Activated B cell treated with CpG ODN at 0.5 μM for 24 hours (primary cell): Measurements from ENCODE around the gene SPAG16. TPM values are rescaled to one million over a fixed set of nuclear protein-coding genes. Genes with fewer than 3 reads are reported as not detected.

ENCODE experiments used
- ATAC-seq: fragments of 200-7000 bp; cut with Tn5 transposase; one replicate; pipeline ENCODE4 v1.10.0; 2021; ENCODE audit warnings: low read depth, mild to moderate bottlenecking, moderate library complexity
- CTCF ChIA-PET: fragments of 350-600 bp; sonication (Branson Sonifier 250); formaldehyde crosslinking; loops from one replicate; lab custom pipeline; 2021; ENCODE audit warnings: antibody characterized with exemption; lab: Charles Lee
- POLR2A ChIA-PET: fragments of 350-600 bp; sonication (Branson Sonifier 250); formaldehyde crosslinking; loops from one replicate; lab custom pipeline; 2021; ENCODE audit warnings: antibody characterized with exemption; lab: Charles Lee
- DNase-seq: peaks from one replicate; pipeline ENCODE4 v3.0.0; 2022
- H3K27ac Mint-ChIP-seq: one replicate; pipeline ENCODE4 v1.8.0; 2020; ENCODE audit warnings: mixed read lengths
- H3K27me3 Mint-ChIP-seq: one replicate; pipeline ENCODE4 v1.8.0; 2021; ENCODE audit warnings: mixed read lengths
- H3K36me3 Mint-ChIP-seq: one replicate; pipeline ENCODE4 v1.8.0; 2021; ENCODE audit warnings: low read depth, mixed read lengths
- H3K4me1 Mint-ChIP-seq: one replicate; pipeline ENCODE4 v1.8.0; 2021; ENCODE audit warnings: mixed read lengths
- H3K4me3 Mint-ChIP-seq: one replicate; pipeline ENCODE4 v1.8.0; 2020; ENCODE audit warnings: mild to moderate bottlenecking, mixed read lengths
- H3K9me3 Mint-ChIP-seq: one replicate; pipeline ENCODE4 v1.8.0; 2020; ENCODE audit warnings: mixed read lengths
- intact Hi-C: fragments of 100-400 bp; cut with micrococcal nuclease; formaldehyde crosslinking; loops from one replicate; pipeline ENCODE4 v1.15.1; 2024
- total RNA-seq: library from RNA; stranded (reverse); gene quantifications from 2 replicates; pipeline ENCODE4 v1.2.3, GENCODE V29; 2022
- TF ChIP-seq, protein P1 (sequence below): fragments of 200-600 bp; IDR thresholded peaks from one replicate; pipeline ENCODE4 v1.8.0; 2022; ENCODE audit warnings: antibody characterized with exemption, mild to moderate bottlenecking

The SPAG16 gene
- total RNA-seq, 1 donor from 2014 or later = 11.2 TPM

DNA sequence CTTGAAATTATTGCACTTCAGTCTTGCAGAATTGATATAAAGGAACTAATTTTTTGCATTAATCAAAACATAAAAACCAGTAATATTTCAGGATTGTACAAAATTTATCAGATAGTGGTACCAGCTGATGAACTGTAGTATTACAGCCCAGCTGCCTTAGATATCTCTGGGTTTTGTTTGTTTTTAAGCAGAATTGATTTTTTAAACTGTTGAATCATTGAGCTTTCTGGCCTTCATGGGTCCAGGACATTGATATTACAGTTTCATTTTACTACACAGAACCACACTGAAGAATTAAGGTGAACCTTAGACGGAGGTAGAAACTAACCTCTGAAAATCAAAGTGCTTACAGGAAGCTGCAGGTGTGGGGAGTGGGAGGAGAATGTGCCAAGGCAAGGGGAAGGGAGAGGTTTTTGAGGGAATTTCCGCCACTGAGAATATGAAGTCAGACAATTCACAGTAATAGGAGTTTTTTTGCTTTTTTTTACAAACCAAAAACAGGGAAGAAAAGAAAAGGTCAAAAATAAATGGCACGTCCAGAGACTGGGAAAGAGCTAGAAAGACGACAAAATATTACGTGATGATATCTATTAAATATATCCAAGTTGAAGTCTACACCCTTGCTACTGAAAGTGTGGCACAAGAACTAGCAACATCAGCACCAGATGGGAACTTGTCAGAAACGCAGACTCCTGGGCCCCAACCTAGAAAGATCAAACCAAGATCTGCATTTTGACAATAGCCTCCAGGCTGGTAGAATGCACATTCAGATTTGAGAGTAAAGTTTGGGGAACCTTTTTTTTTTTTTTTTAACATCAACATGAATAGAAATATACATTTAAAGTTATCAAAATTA is 40.8 kb upstream of the SPAG16 start:
- Mint-ChIP-seq H3K27me3 (peaks cover 3% of the 10 kb centered on the region), H3K4me3 (no peak overlapping the region), H3K27ac (peak overlapping the region; percentile 77), H3K9me3 (no peaks in the 10 kb centered on the region), H3K36me3 (peaks cover 2% of the 10 kb centered on the region), H3K4me1 (peaks cover 33% of the 10 kb centered on the region)
- POLR2A ChIA-PET = interaction anchor here (0.6 to 1.6 kb wide), 4 partner anchors 10 to 236 kb away, joined by 3 to 6 read pairs (median 4); no protein-coding TSS in a partner anchor
- TF ChIP-seq, protein P1, sequence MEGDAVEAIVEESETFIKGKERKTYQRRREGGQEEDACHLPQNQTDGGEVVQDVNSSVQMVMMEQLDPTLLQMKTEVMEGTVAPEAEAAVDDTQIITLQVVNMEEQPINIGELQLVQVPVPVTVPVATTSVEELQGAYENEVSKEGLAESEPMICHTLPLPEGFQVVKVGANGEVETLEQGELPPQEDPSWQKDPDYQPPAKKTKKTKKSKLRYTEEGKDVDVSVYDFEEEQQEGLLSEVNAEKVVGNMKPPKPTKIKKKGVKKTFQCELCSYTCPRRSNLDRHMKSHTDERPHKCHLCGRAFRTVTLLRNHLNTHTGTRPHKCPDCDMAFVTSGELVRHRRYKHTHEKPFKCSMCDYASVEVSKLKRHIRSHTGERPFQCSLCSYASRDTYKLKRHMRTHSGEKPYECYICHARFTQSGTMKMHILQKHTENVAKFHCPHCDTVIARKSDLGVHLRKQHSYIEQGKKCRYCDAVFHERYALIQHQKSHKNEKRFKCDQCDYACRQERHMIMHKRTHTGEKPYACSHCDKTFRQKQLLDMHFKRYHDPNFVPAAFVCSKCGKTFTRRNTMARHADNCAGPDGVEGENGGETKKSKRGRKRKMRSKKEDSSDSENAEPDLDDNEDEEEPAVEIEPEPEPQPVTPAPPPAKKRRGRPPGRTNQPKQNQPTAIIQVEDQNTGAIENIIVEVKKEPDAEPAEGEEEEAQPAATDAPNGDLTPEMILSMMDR = no peak
- CTCF ChIA-PET = interaction anchor here (0.8 to 1.2 kb wide), 4 partner anchors 10 to 692 kb away, joined by 3 to 4 read pairs (median 3); partner anchors contain the start of gene IKZF2
- no peak for DNase-seq
- intact Hi-C loops = no loop called here
- no peak for ATAC-seq

DNA sequence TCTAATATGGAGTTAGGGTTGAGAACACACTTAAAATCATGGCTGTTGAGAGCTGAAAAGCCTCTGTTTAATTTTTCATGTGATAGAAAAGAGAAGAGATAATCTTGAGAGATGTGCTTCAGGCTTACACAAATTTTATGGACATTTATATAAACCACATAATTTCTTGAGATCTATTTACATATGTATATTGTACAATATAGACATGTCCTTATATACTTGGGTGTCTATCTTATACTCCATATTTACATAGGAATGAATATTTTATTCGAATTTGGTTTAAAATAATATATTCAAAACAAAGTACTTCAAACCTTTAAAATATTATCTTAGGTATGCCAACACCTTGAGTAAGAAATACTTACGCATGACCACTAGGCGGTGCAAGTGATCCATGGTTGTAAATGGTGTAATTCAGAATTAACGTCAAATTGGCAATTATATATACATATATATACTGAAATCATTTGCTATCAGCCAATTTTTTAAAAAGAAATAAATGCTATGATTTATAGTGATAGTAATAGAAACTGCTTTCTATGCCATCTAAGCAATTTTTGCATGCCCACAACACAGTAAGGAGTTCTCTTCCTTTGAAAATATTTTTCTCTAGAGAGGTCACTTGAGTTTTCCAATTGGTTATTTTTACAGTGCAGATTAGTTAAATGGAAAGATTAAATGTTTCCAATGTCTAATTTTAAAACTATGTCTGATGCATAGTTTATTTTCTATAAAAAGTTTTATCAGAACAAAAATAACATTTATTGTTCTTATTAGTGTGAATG is 37.6 kb upstream of the SPAG16 start:
- H3K27ac Mint-ChIP-seq = no peak overlapping the region
- H3K36me3 Mint-ChIP-seq = no peaks in the 10 kb centered on the region
- DNase-seq (no peak), ATAC-seq (peak; percentile 67)
- intact Hi-C loops = loop anchor here (1.0 kb wide), 6 partner anchors 13 to 688 kb away; no protein-coding TSS in a partner anchor
- no peaks in the 10 kb centered on the region for H3K9me3 Mint-ChIP-seq
- ChIA-PET POLR2A (interaction anchor here (0.8 to 1.7 kb wide), 3 partner anchors 10 to 93 kb away, joined by 3 to 8 read pairs (median 6); no protein-coding TSS in a partner anchor), CTCF (interaction anchor here (1.2 to 1.7 kb wide), 5 partner anchors 13 to 99 kb away, joined by 3 to 8 read pairs (median 6); no protein-coding TSS in a partner anchor)
- TF ChIP-seq, protein P1 = peak; percentile 92
- no peaks in the 10 kb centered on the region for H3K27me3 Mint-ChIP-seq
- no peak overlapping the region for H3K4me3 Mint-ChIP-seq
- peaks cover 19% of the 10 kb centered on the region for H3K4me1 Mint-ChIP-seq

DNA sequence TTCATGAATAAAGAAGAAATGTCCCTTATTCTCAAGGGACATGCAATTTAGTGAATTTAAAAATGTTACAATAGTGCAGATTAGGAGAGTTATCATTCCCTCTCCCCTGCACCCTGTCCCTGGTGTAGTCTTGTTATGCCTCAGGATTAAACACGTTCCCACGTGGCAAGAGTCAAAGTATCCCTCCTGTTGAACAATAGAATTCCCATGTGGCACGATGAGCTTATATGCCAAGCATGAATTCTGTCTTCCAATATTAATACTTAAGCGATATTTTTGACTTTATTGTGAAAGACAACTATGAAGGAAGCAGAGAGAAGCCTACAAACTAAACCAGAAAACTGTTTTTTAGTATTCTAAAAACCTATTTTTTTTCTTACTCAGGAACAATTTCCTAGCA is 36.7 kb upstream of the SPAG16 start:
- CTCF ChIA-PET = interaction anchor here (1.0 kb wide), 1 partner anchor 95 kb away, joined by 4 read pairs; no protein-coding TSS in a partner anchor
- intact Hi-C loops = no loop called here
- H3K27me3 Mint-ChIP-seq = peaks cover 3% of the 10 kb centered on the region

GRCh38 chr2:213248637-213249036 is 35.6 kb upstream of the SPAG16 start:
- no peak overlapping the region for H3K27ac Mint-ChIP-seq
- ATAC-seq (no peak), DNase-seq (no peak)
- CTCF ChIA-PET = no interaction called here
- no peaks in the 10 kb centered on the region for H3K9me3 Mint-ChIP-seq
- no peaks in the 10 kb centered on the region for H3K36me3 Mint-ChIP-seq
- peaks cover 6% of the 10 kb centered on the region for H3K4me1 Mint-ChIP-seq
- H3K4me3 Mint-ChIP-seq = no peak overlapping the region
- intact Hi-C loops = no loop called here
- POLR2A ChIA-PET = no interaction called here
- H3K27me3 Mint-ChIP-seq = peaks cover 3% of the 10 kb centered on the region
- TF ChIP-seq, protein P1 = no peak

More for the DNA sequence above, 36.7 kb upstream of the SPAG16 start:
- POLR2A ChIA-PET = interaction anchor here (1.7 kb wide), 1 partner anchor 94 kb away, joined by 6 read pairs; no protein-coding TSS in a partner anchor
- Mint-ChIP-seq H3K9me3 (no peaks in the 10 kb centered on the region), H3K4me3 (no peak overlapping the region), H3K27ac (no peak overlapping the region), H3K4me1 (peaks cover 12% of the 10 kb centered on the region), H3K36me3 (no peaks in the 10 kb centered on the region)
- TF ChIP-seq, protein P1 = no peak
- ATAC-seq = no peak
- no peak for DNase-seq
